NCI-H1694 treated with DMSO at 0.1 percent for 48 hours (cell line): ENCODE measurements around the gene FNIP2.
"Not testable (repeated sequence)": the region's sequence is repeated elsewhere in the genome, so short reads cannot be mapped to it uniquely, and the experiment has no call there.

Experiments used
- DNase-seq: peaks from one replicate; lab custom pipeline; 2025; lab: John Stamatoyannopoulos, UW

FNIP2 gene

GRCh38 chr4:158870626-158871334, 102.0 kb downstream of the FNIP2 start:
- DNase-seq, result peak; percentile 18

- no peak for DNase-seq
These were observed 102.5 kb downstream of the FNIP2 start for GRCh38 chr4:158871335-158871724.

GRCh38 chr4:158873795-158874401, 105.1 kb downstream of the FNIP2 start:
- no peak for DNase-seq

- no peak for DNase-seq
These were observed 106.2 kb downstream of the FNIP2 start for GRCh38 chr4:158875026-158875425.

- no peak for DNase-seq
These were observed 106.6 kb downstream of the FNIP2 start for GRCh38 chr4:158875455-158875854.

- no peak for DNase-seq
These were observed 108.2 kb downstream of the FNIP2 start for GRCh38 chr4:158877069-158877468.

- not testable (repeated sequence) for DNase-seq
These were observed 113.3 kb downstream of the FNIP2 start for GRCh38 chr4:158882142-158882541.

GRCh38 chr4:158884280-158884679, 115.5 kb downstream of the FNIP2 start:
- no peak for DNase-seq

GRCh38 chr4:158885564-158885963, 116.7 kb downstream of the FNIP2 start:
- DNase-seq, result no peak

GRCh38 chr4:158890294-158890693, 121.5 kb downstream of the FNIP2 start:
- no peak for DNase-seq

- DNase-seq, result no peak
These were observed 122.4 kb downstream of the FNIP2 start for GRCh38 chr4:158891256-158891655.

GRCh38 chr4:158894826-158895225, 126.0 kb downstream of the FNIP2 start:
- no peak for DNase-seq

GRCh38 chr4:158895797-158896576, 127.2 kb downstream of the FNIP2 start:
- no peak for DNase-seq

- not testable (repeated sequence) for DNase-seq
These were observed 127.9 kb downstream of the FNIP2 start for GRCh38 chr4:158896577-158897238.

GRCh38 chr4:158900408-158900807, 131.6 kb downstream of the FNIP2 start:
- DNase-seq, result not testable (repeated sequence)

GRCh38 chr4:158902280-158903078, 133.7 kb downstream of the FNIP2 start:
- DNase-seq, result not testable (repeated sequence)

- no peak for DNase-seq
These were observed 134.2 kb downstream of the FNIP2 start for GRCh38 chr4:158903079-158903456.

- no peak for DNase-seq
These were observed 134.7 kb downstream of the FNIP2 start for GRCh38 chr4:158903472-158904043.

- no peak for DNase-seq
These were observed 136.0 kb downstream of the FNIP2 start for GRCh38 chr4:158904815-158905214.

- no peak for DNase-seq
These were observed 137.2 kb downstream of the FNIP2 start for GRCh38 chr4:158906073-158906472.

- no peak for DNase-seq
These were observed 143.6 kb downstream of the FNIP2 start for GRCh38 chr4:158912390-158912789.
